LNCaP clone FGC (cell line): ENCODE data around the gene PARN.
"Not testable (repeated sequence)": the region's sequence is repeated elsewhere in the genome, so short reads cannot be mapped to it uniquely, and the experiment has no call there.

Experiments used
- DNase-seq: peaks from one replicate; pipeline ENCODE4 v3.0.0-alpha.2; 2011; ENCODE audit warnings: low read depth
- H3K4me3 ChIP-seq: 2 replicates; pipeline ENCODE4 v1.5.1; 2011; ENCODE audit warnings: mild to moderate bottlenecking, low read depth, low read length, control low read depth
- CTCF ChIP-seq: IDR thresholded peaks from 2 replicates; pipeline ENCODE4 v1.5.1; 2012; ENCODE audit warnings: mild to moderate bottlenecking; ENCODE audit not compliant: control insufficient read depth, insufficient read depth; ENCODE audit errors: extremely low read depth

Gene PARN

GRCh38 chr16:14632693-14633569 is 2.9 kb upstream of the PARN start, which contains the start of gene BFAR:
TSS of gene BFAR (plus strand) at chr16:14632951. CDS start at chr16:14644347, 11,396 bp downstream.
- no peak for TF ChIP-seq CTCF
- DNase-seq, result peak; percentile 81
- H3K4me3 ChIP-seq, result peak within 1 kb of the TSS; percentile 91

GRCh38 chr16:14630620-14631330 is 715 bp upstream of the PARN start:
- H3K4me3 ChIP-seq, result peak overlapping the region; percentile 88
- DNase-seq, result not testable (repeated sequence)

- DNase-seq, result no peak
- TF ChIP-seq CTCF, result no peak
- peak overlapping the region; percentile 88 for H3K4me3 ChIP-seq
These were observed 495 bp downstream of the PARN start for GRCh38 chr16:14629612-14629918.

- peak overlapping the region; percentile 88 for H3K4me3 ChIP-seq
- TF ChIP-seq CTCF, result no peak
- no peak for DNase-seq
These were observed 1.1 kb downstream of the PARN start for GRCh38 chr16:14628806-14629611.

GRCh38 chr16:14627078-14627477 is 3.0 kb downstream of the PARN start:
- no peak for DNase-seq
- TF ChIP-seq CTCF, result no peak
- H3K4me3 ChIP-seq, result no peak overlapping the region

GRCh38 chr16:14618566-14618965 is 11.5 kb downstream of the PARN start:
- H3K4me3 ChIP-seq, result no peak overlapping the region
- no peak for DNase-seq
- TF ChIP-seq CTCF, result no peak

- H3K4me3 ChIP-seq, result no peak overlapping the region
- DNase-seq, result no peak
- TF ChIP-seq CTCF, result no peak
These were observed 13.8 kb downstream of the PARN start for GRCh38 chr16:14616280-14616679.
